ENCODE data around the gene CAPN5. TPM values are rescaled to one million over a fixed set of nuclear protein-coding genes. Genes with fewer than 3 reads are reported as not detected.

Gene CAPN5
- total and polyA plus RNA-seq, 2 of the 8 experiments (the other 6 are each of a cell fraction or from before 2014, with no cell fraction given): 21.5 to 22.4 TPM

GRCh38 chr11:77087723-77088225 is 21.0 kb downstream of the CAPN5 start:
- H3K4me1 ChIP-seq (replicated peaks in 1 of 4; ENCODE audit: control insufficient read depth in 3 of 4, insufficient read depth in 4 of 4, low read length in 3 of 4): peaks cover 0 to 8% (median 2%) of the 10 kb centered on the region in 4 experiments; a peak in 3 of 7 replicates
- H3K79me2 ChIP-seq (ENCODE audit: control insufficient read depth in 1 of 2, insufficient read depth in 2 of 2, low read length in 2 of 2): no peaks in the 10 kb centered on the region
- H3K4me3 ChIP-seq (ENCODE audit: extremely low read depth in 1 of 4, insufficient read depth in 2 of 4, low read depth in 3 of 4, low read length in 4 of 4): no peak overlapping the region
- FAIRE-seq: no peak
- no peak overlapping the region for H2BK15ac ChIP-seq (ENCODE audit: low read length)
- H3K9me3 ChIP-seq (ENCODE audit: insufficient read depth in 2 of 2, low read depth in 1 of 2, low read length in 1 of 2): no peaks in the 10 kb centered on the region
- H2BK120ac ChIP-seq (replicated peaks; ENCODE audit: low read depth, low read length): no peak overlapping the region
- no peak overlapping the region for H2BK20ac ChIP-seq (ENCODE audit: low read length)
- TF ChIP-seq BACH1 (IDR thresholded peaks at IDR 0.05; ENCODE audit: low read length) (no peak), SIX5 (IDR thresholded peaks at IDR 0.05; ENCODE audit: low read depth, low read length) (no peak), CBX8 (IDR thresholded peaks at IDR 0.05; ENCODE audit: borderline replicate concordance, low read depth, low read length) (no peak)
- no peak overlapping the region for H3K27ac ChIP-seq (ENCODE audit: low read depth, low read length)
- H2BK12ac ChIP-seq (ENCODE audit: low read depth, low read length): no peak overlapping the region
- H4K91ac ChIP-seq (replicated peaks; ENCODE audit: insufficient read length, low read length): no peak overlapping the region
- H2BK5ac ChIP-seq (ENCODE audit: low read depth, low read length): no peak overlapping the region
- no peaks in the 10 kb centered on the region for H3K27me3 ChIP-seq (replicated peaks in 1 of 4; ENCODE audit: control insufficient read depth in 3 of 4, extremely low read depth in 1 of 4, insufficient read depth in 3 of 4, low read length in 3 of 4)
- no peak overlapping the region for H3K18ac ChIP-seq (ENCODE audit: extremely low read depth, low read length)
- WGBS, 2 experiments (ENCODE audit: extremely low coverage in 1 of 2, insufficient coverage in 1 of 2, insufficient read length in 1 of 2, insufficient replicate concordance in 2 of 2, low coverage in 1 of 2, low lambda C conversion rate in 2 of 2, missing lambda C conversion rate in 1 of 2): 90% methylated on average over 9 of the region's 9 CpGs; no CpG with 5 or more reads in 1 of the 2 experiments
- no peak for DNase-seq (ENCODE audit: low read depth in 1 of 2, low spot score in 2 of 2)
- no peak overlapping the region for H3K9ac ChIP-seq (replicated peaks in 1 of 4; ENCODE audit: extremely low read depth in 1 of 4, low read depth in 3 of 4, low read length in 3 of 4)
- H3K14ac ChIP-seq (ENCODE audit: insufficient read length): no peak overlapping the region
- no peak overlapping the region for H3K23ac ChIP-seq (ENCODE audit: insufficient read length)
- ChIA-PET POLR2A (ENCODE audit: partially characterized antibody) (interaction anchor here (0.9 kb wide), 1 partner anchor 22 kb away, joined by 3 read pairs; the partner anchor contains the start of gene CAPN5), CTCF (ENCODE audit: partially characterized antibody) (interaction anchor here (1.3 to 11.6 kb wide), 5 partner anchors 8 to 43 kb away, joined by 3 to 297 read pairs (median 63); partner anchors contain the start of gene OMP)
- H3K36me3 ChIP-seq (ENCODE audit: control insufficient read depth in 2 of 4, insufficient read depth in 4 of 4, low read length in 3 of 4): no peaks in the 10 kb centered on the region
- H2AFZ ChIP-seq (ENCODE audit: low read length): no peak overlapping the region
- H3K79me1 ChIP-seq (ENCODE audit: low read depth, low read length): no peaks in the 10 kb centered on the region
- H4K20me1 ChIP-seq (replicated peaks in 1 of 2; ENCODE audit: control insufficient read depth in 1 of 2, insufficient read depth in 2 of 2, low read length in 2 of 2): peaks cover 4 to 5% of the 10 kb centered on the region in 2 experiments
- no peaks in the 10 kb centered on the region for H3K23me2 ChIP-seq (ENCODE audit: low read depth, low read length)
- no peak overlapping the region for H2AK5ac ChIP-seq (ENCODE audit: low read depth, low read length)
- H4K5ac ChIP-seq (ENCODE audit: insufficient read length, low read depth, low read length): no peak overlapping the region
- no peak overlapping the region for H3K56ac ChIP-seq (replicated peaks; ENCODE audit: insufficient read length, low read depth, low read length)
- H3K4ac ChIP-seq (replicated peaks; ENCODE audit: insufficient read length, low read depth, low read length): no peak overlapping the region
- no peak overlapping the region for H4K8ac ChIP-seq (ENCODE audit: extremely low read depth, insufficient read depth, low read length)
- no peak overlapping the region for H3K4me2 ChIP-seq (ENCODE audit: insufficient read depth in 1 of 2, low read depth in 2 of 2, low read length in 2 of 2)
